GM12878 (cell line): ENCODE data around the gene GAMT. TPM values are rescaled to one million over a fixed set of nuclear protein-coding genes. Genes with fewer than 3 reads are reported as not detected.

ENCODE experiments used
- ATAC-seq: fragments of 200-7000 bp; cut with Tn5 transposase; 3 replicates; pipeline ENCODE4 v1.9.1; 2020; ENCODE audit warnings: mild to moderate bottlenecking, moderate library complexity
- BruUV-seq: library from RNA; stranded (reverse); fragments of 400-500 nt; replicated peaks from 2 replicates; lab custom pipeline; 2021; lab: Mats Ljungman, UMichigan
- CTCF ChIA-PET: fragments of 300-600 bp; sonication (Branson Sonifier 250); formaldehyde crosslinking; extraction: SDS; loops from one replicate; lab custom pipeline; 2021; ENCODE audit warnings: inconsistent platforms; lab: Yijun Ruan, JAX
- POLR2A ChIA-PET: fragments of 350-600 bp; formaldehyde crosslinking; extraction: SDS; loops from one replicate; lab custom pipeline; 2021; ENCODE audit warnings: inconsistent platforms; lab: Charles Lee
- RAD21 ChIA-PET: fragments of 300-600 bp; sonication (Branson Sonifier 250); formaldehyde crosslinking; loops from one replicate; lab custom pipeline; 2023; ENCODE audit warnings: antibody characterized with exemption; ENCODE audit not compliant: unreplicated experiment; lab: Charles Lee
- SMC1A ChIA-PET: fragments of 300-600 bp; sonication (Branson Sonifier 250); formaldehyde crosslinking; loops from one replicate; lab custom pipeline; 2023; ENCODE audit not compliant: unreplicated experiment, uncharacterized antibody; lab: Charles Lee
- DNase-seq: peaks from one replicate; pipeline ENCODE4 v3.0.0-alpha.2; 2011; ENCODE audit warnings: low read depth, low spot score
- FAIRE-seq: peaks from 3 replicates; lab custom pipeline; 2011; peaks lifted over from hg19 to GRCh38; lab: Jason Lieb, UNC
- H2AFZ ChIP-seq: 2 replicates; pipeline ENCODE4 v1.6.0; 2011; ENCODE audit warnings: low read depth, low read length, control low read depth; ENCODE audit not compliant: control insufficient read depth
- H3K27ac ChIP-seq: 2 replicates; pipeline ENCODE4 v1.5.1; 2011; ENCODE audit warnings: control low read depth; ENCODE audit not compliant: control insufficient read depth, insufficient read depth
- H3K27me3 ChIP-seq, 2 experiments: replicated peaks in 1 of 2; 2 replicates each; pipeline versions ENCODE4 v1.6.0 to v1.6.1; 2011; ENCODE audit warnings: low read length in 1 of 2; ENCODE audit not compliant: control insufficient read depth in 2 of 2, insufficient read depth in 2 of 2
- H3K36me3 ChIP-seq, 2 experiments: 2 replicates each; pipeline ENCODE4 v1.5.1; 2011; ENCODE audit warnings: low read length in 1 of 2; ENCODE audit not compliant: control insufficient read depth in 2 of 2, insufficient read depth in 2 of 2
- H3K4me1 ChIP-seq: 2 replicates; pipeline ENCODE4 v1.6.1; 2011; ENCODE audit warnings: mild to moderate bottlenecking, low read length, moderate library complexity, mixed read lengths; ENCODE audit not compliant: control insufficient read depth, insufficient read depth
- H3K4me2 ChIP-seq: 2 replicates; pipeline ENCODE4 v1.6.0; 2011; ENCODE audit warnings: control low read depth; ENCODE audit not compliant: control insufficient read depth, insufficient read depth
- H3K4me3 ChIP-seq: fragments of 200-600 bp; sonication (generic); 2 replicates; pipeline ENCODE4 v1.5.1; 2016
- H3K79me2 ChIP-seq: 2 replicates; pipeline ENCODE4 v1.6.0; 2011; ENCODE audit warnings: low read length; ENCODE audit not compliant: control insufficient read depth, insufficient read depth
- H3K9ac ChIP-seq: 2 replicates; pipeline ENCODE4 v1.8.0; 2011; ENCODE audit warnings: low read length, control low read depth, mixed read lengths; ENCODE audit not compliant: control insufficient read depth, insufficient read depth
- H3K9me3 ChIP-seq: replicated peaks from 3 replicates; pipeline ENCODE4 v1.5.1; 2011; ENCODE audit warnings: mild to moderate bottlenecking, low read length; ENCODE audit not compliant: control insufficient read depth, insufficient read depth
- H4K20me1 ChIP-seq: 2 replicates; pipeline ENCODE4 v1.6.0; 2011; ENCODE audit not compliant: control insufficient read depth, insufficient read depth
- ATF7 ChIP-seq: fragments of 450-650 bp; IDR thresholded peaks from 2 replicates; pipeline ENCODE4 v1.6.1; 2016; ENCODE audit warnings: low read depth, mild to moderate bottlenecking
- BCL11A ChIP-seq: IDR thresholded peaks from 2 replicates; pipeline ENCODE4 v1.6.1; 2011; ENCODE audit warnings: low read depth, low read length
- BHLHE40 ChIP-seq, 2 experiments: fragments of 450-650 bp in 1 of 2; IDR thresholded peaks; 2 replicates each; pipeline ENCODE4 v1.6.1; 2011 to 2017; ENCODE audit warnings: low read depth in 2 of 2, borderline replicate concordance in 1 of 2, improper control_type of control experiment in 1 of 2, low read length in 1 of 2, mild to moderate bottlenecking in 1 of 2
- HCFC1 ChIP-seq: fragments of 150-350 bp; IDR thresholded peaks from 2 replicates; pipeline ENCODE4 v1.6.1; 2014; ENCODE audit warnings: low read length
- HDAC2 ChIP-seq: fragments of 200-600 bp; sonication (generic); IDR thresholded peaks from 2 replicates; pipeline ENCODE4 v1.6.1; 2017
- LARP7 ChIP-seq: fragments of 450-650 bp; IDR thresholded peaks from 2 replicates; pipeline ENCODE4 v1.6.1; 2017; ENCODE audit warnings: mild to moderate bottlenecking
- POLR2A ChIP-seq: IDR thresholded peaks from 2 replicates; pipeline ENCODE4 v1.6.1; 2011; ENCODE audit warnings: low read depth, mild to moderate bottlenecking, low read length
- SREBF1 ChIP-seq: IDR thresholded peaks from 2 replicates; pipeline ENCODE4 v1.6.1; 2012; ENCODE audit warnings: mild to moderate bottlenecking, low read length
- SUZ12 ChIP-seq: fragments of 200-600 bp; sonication (generic); IDR thresholded peaks from one replicate; pipeline ENCODE4 v1.6.1; 2018; ENCODE audit warnings: antibody characterized with exemption, mild to moderate bottlenecking; ENCODE audit not compliant: unreplicated experiment
- TAF1 ChIP-seq: IDR thresholded peaks from 2 replicates; pipeline ENCODE4 v1.6.1; 2011; ENCODE audit warnings: mild to moderate bottlenecking, low read depth, low read length, borderline replicate concordance
- TARDBP ChIP-seq: IDR thresholded peaks from 2 replicates; pipeline ENCODE4 v1.6.1; 2016; ENCODE audit warnings: borderline replicate concordance
- ZNF207 ChIP-seq: fragments of 450-650 bp; IDR thresholded peaks from 2 replicates; pipeline ENCODE4 v1.6.1; 2014; ENCODE audit warnings: antibody characterized with exemption, mild to moderate bottlenecking, borderline replicate concordance
- ZNF217 ChIP-seq: fragments of 450-650 bp; IDR thresholded peaks from 2 replicates; pipeline ENCODE4 v1.6.1; 2017; ENCODE audit warnings: antibody characterized with exemption, mild to moderate bottlenecking
- WGBS: methylation state at CpG from one replicate; pipeline ENCODE4 v1.1.6; 2016; ENCODE audit warnings: low lambda C conversion rate; ENCODE audit not compliant: insufficient replicate concordance, insufficient coverage; ENCODE audit errors: missing lambda C conversion rate; 5-methylcytosine and 5-hydroxymethylcytosine counted together
- in situ Hi-C: fragments of 300-500 bp; cut with MboI; formaldehyde crosslinking; loops from 9 replicates; pipeline ENCODE4 v1.14.3; 2018; ENCODE audit warnings: mixed read lengths
- intact Hi-C: fragments of 100-400 bp; cut with micrococcal nuclease; formaldehyde crosslinking; loops from one replicate; pipeline ENCODE4 v1.14.2; 2022; ENCODE audit not compliant: unreplicated experiment
- polyA plus RNA-seq, 11 experiments: library from polyadenylated mRNA; depleted of rRNA in 4 of 11; unstranded in 6 of 11; stranded (reverse) in 5 of 11; fragments of >200 nt; fragmentation: Nextera tagmentation in 4 of 11; fragmentation: Illumina TruSeq in 1 of 11; extraction: Ambion mirVana in 4 of 11; extraction: Trizol in 1 of 11; gene quantifications; 1 replicate in 1 of 11; 2 replicates in 10 of 11; pipeline versions ENCODE4 v1.2.1 to v1.2.3, GENCODE V29; 2011 to 2016; ENCODE audit warnings: inconsistent platforms in 2 of 11, missing spikeins in 2 of 11, low read depth in 1 of 11
- total RNA-seq, 4 experiments: library from RNA; depleted of rRNA in 3 of 4; stranded (reverse); fragments of >200 nt in 3 of 4; fragmentation: Illumina TruSeq in 1 of 4; extraction: Trizol in 1 of 4; gene quantifications; 2 replicates each; pipeline versions ENCODE4 v1.2.1 to v1.2.3, GENCODE V29; 2013 to 2021

Gene GAMT
- total and polyA plus RNA-seq, 10 of the 15 experiments (the other 5 are each of a cell fraction or from before 2014, with no cell fraction given), result 1.6 to 131 (median 38.8) TPM

DNA sequence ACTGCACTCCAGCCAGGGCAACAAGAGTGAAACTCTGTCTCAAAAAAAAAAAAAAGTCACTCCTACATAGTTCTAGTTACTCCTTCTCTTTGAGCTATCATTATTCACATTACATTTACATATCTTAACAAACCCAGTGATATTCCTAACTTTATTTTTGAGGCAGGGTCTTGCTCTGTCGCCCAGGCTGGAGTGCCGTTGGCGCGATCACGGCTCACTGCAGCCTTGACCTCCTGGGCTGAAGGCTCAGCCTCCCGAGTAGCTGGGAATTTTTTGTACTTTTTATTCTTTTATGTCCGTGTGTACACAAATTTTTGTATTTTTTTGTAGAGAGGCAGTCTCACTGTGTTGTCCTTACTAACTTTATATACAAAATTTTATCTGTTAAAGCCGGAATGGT, 36.3 kb upstream of the GAMT start (continued):
- TF ChIP-seq BHLHE40 (IDR thresholded peaks at IDR 0.05; ENCODE audit: borderline replicate concordance in 1 of 2, low read depth in 2 of 2, low read length in 1 of 2), result no peak
- TF ChIP-seq BCL11A, result no peak
- no peak for TF ChIP-seq SREBF1
- TF ChIP-seq SUZ12, result no peak
- no peak for TF ChIP-seq HCFC1
- TF ChIP-seq ZNF217, result no peak
- no peak for TF ChIP-seq TAF1
- TF ChIP-seq LARP7, result no peak
- TF ChIP-seq HDAC2, result no peak
- no peak for TF ChIP-seq ATF7
- no peak for TF ChIP-seq ZNF207

DNA sequence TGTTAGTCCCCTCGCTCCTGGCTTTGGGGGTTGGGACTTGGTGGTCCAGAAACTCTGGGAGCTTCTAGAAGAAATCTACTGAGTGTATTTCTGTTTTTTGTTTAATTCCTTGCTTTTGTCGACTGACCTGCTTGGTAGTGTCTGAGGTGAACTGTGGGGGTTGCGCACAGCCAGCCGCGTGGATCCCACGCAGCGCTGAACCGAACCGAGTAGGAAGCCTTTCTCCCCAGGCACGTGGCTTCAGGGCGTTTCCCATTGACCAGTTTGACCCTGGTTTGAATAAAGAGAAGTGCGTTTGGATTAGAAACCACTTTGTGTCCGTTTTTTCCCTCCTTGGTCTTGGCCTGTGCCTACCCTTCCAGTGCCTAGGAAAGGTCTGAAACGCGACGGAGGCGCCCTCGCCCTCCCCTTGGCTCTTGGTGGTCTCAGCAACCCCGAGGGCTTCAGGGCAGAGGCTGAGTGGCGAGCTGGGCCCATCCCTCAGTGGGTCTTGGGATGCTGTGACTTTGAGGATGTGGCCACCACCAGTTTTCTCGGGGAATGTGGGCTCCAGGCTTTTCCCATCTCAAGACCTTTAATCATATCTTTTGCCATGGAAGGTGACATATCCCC, 34.1 kb upstream of the GAMT start:
- intact Hi-C loops, result no loop called here
- SMC1A ChIA-PET, result interaction anchor here (0.5 kb wide), 1 partner anchor 18 kb away, joined by 3 read pairs; no protein-coding TSS in a partner anchor
- TF ChIP-seq POLR2A, result peak; percentile 52; the same call in 1 of the 2 replicates
- TF ChIP-seq TARDBP, result no peak
- TF ChIP-seq, all 136 proteins: peak for 1
- FAIRE-seq (no peak), ATAC-seq (no peak), DNase-seq (no peak)
- Histone ChIP-seq H2AFZ (no peak overlapping the region), H3K79me2 (peaks cover 23% of the 10 kb centered on the region), H4K20me1 (no peaks in the 10 kb centered on the region; the same call in 1 of the 2 replicates), H3K27me3 (no peaks in the 10 kb centered on the region), H3K4me1 (peaks cover 8% of the 10 kb centered on the region), H3K9ac (no peak overlapping the region), H3K9me3 (no peaks in the 10 kb centered on the region), H3K4me2 (no peak overlapping the region), H3K4me3 (no peak overlapping the region), H3K36me3 (peaks cover 3 to 30% of the 10 kb centered on the region in 2 experiments), H3K27ac (no peak overlapping the region)
- ChIA-PET CTCF (interaction anchor here (0.5 kb wide), 1 partner anchor 357 kb away, joined by 3 read pairs; no protein-coding TSS in a partner anchor), RAD21 (interaction anchor here (0.8 kb wide), 1 partner anchor 9 kb away, joined by 3 read pairs; no protein-coding TSS in a partner anchor), POLR2A (no interaction called here)
- BruUV-seq, result no TSS peak
- in situ Hi-C loops, result no loop called here
- WGBS, result 87% methylated on average over 21 of the region's 21 CpGs
